ENCODE data around the gene CEP44. TPM values are rescaled to one million over a fixed set of nuclear protein-coding genes. Genes with fewer than 3 reads are reported as not detected.

Gene CEP44
- total and polyA plus RNA-seq, 2 donors (not counting 1 experiment from before 2014, with no cell fraction given) = 6.7 to 13.5 TPM

DNA sequence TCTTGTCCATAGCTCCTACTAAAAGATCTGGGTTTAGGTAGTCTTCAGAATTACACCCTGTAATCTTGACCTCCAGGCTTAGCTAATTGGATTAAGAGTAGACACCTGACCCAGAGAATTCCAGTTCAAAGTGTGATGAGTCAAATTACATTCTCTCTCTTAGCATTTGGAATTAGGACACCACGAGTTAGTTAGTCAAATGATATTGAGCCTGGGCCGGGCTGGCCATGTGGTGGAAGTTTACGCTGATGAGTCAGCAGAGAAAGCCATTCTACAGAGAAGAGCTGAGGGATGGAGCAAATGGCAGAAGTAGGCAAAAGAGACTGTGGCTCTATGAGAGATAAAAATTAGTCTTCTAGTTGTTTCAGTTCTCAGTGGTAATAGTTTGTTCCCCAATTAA is 31.1 kb downstream of the CEP44 start:
- H4K20me1 ChIP-seq (ENCODE audit: control insufficient read depth, extremely low read depth, insufficient read depth, low read length) = no peaks in the 10 kb centered on the region
- no peaks in the 10 kb centered on the region for H3K4me1 ChIP-seq (ENCODE audit: control insufficient read depth, extremely low read depth, insufficient read depth, low read length)
- no peaks in the 10 kb centered on the region for H3K27me3 ChIP-seq (ENCODE audit: control insufficient read depth, insufficient read depth, low read length)
- H2AFZ ChIP-seq (ENCODE audit: low read length) = no peak overlapping the region
- H3K27ac ChIP-seq (ENCODE audit: insufficient read depth, low read length) = no peak overlapping the region
- no peaks in the 10 kb centered on the region for H3K79me2 ChIP-seq (ENCODE audit: control insufficient read depth, insufficient read depth, low read length)
- no peaks in the 10 kb centered on the region for H3K36me3 ChIP-seq (ENCODE audit: control insufficient read depth, insufficient read depth, low read length)
- TF ChIP-seq, protein P1, sequence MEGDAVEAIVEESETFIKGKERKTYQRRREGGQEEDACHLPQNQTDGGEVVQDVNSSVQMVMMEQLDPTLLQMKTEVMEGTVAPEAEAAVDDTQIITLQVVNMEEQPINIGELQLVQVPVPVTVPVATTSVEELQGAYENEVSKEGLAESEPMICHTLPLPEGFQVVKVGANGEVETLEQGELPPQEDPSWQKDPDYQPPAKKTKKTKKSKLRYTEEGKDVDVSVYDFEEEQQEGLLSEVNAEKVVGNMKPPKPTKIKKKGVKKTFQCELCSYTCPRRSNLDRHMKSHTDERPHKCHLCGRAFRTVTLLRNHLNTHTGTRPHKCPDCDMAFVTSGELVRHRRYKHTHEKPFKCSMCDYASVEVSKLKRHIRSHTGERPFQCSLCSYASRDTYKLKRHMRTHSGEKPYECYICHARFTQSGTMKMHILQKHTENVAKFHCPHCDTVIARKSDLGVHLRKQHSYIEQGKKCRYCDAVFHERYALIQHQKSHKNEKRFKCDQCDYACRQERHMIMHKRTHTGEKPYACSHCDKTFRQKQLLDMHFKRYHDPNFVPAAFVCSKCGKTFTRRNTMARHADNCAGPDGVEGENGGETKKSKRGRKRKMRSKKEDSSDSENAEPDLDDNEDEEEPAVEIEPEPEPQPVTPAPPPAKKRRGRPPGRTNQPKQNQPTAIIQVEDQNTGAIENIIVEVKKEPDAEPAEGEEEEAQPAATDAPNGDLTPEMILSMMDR (conservative IDR thresholded peaks at IDR 0.05 in 1 of 2, IDR thresholded peaks at IDR 0.05 in 1 of 2; ENCODE audit: low read depth in 1 of 2, low read length in 2 of 2) = no peak
- no peak for TF ChIP-seq EZH2 (IDR thresholded peaks at IDR 0.05; ENCODE audit: low read length, missing control alignments)
- H3K4me3 ChIP-seq (replicated peaks in 1 of 4; ENCODE audit: control extremely low read depth in 1 of 4, insufficient read depth in 1 of 4, low read depth in 3 of 4, low read length in 4 of 4) = no peak overlapping the region
- H3K4me2 ChIP-seq (ENCODE audit: extremely low read depth, insufficient read depth, low read length) = no peak overlapping the region
- DNase-seq (ENCODE audit: low read depth in 2 of 2) = peak; percentile 69 to 78
- H3K9me3 ChIP-seq (ENCODE audit: control insufficient read depth, insufficient read depth, low read depth, low read length) = no peaks in the 10 kb centered on the region
- no peak overlapping the region for H3K9ac ChIP-seq (ENCODE audit: insufficient read depth, low read length)

DNA sequence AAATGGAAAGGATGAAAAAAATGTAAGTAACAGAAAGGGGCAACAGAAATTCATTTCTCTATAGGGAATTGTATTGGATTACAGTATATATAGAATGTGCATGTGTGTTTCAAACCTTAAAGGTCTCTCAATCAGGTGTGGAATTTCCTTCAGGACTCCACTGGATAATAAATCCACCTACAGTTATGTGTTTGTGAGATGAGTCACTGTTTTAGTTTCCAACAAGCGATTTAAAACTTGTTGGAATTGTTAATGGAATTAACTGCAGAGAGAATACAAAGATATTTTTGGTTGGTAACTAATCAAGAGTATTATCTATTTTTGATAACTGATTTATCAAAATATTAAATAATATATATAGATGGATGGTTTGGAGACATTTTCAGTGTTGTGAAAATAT is 32.8 kb downstream of the CEP44 start:
- H3K27me3 ChIP-seq (ENCODE audit: control insufficient read depth, insufficient read depth, low read length) = no peaks in the 10 kb centered on the region
- H3K4me1 ChIP-seq (ENCODE audit: control insufficient read depth, extremely low read depth, insufficient read depth, low read length) = no peaks in the 10 kb centered on the region
- no peak overlapping the region for H3K4me2 ChIP-seq (ENCODE audit: extremely low read depth, insufficient read depth, low read length)
- no peak overlapping the region for H3K4me3 ChIP-seq (replicated peaks in 1 of 4; ENCODE audit: control extremely low read depth in 1 of 4, insufficient read depth in 1 of 4, low read depth in 3 of 4, low read length in 4 of 4)
- H3K27ac ChIP-seq (ENCODE audit: insufficient read depth, low read length) = no peak overlapping the region
- no peaks in the 10 kb centered on the region for H3K9me3 ChIP-seq (ENCODE audit: control insufficient read depth, insufficient read depth, low read depth, low read length)
- no peaks in the 10 kb centered on the region for H3K79me2 ChIP-seq (ENCODE audit: control insufficient read depth, insufficient read depth, low read length)
- no peaks in the 10 kb centered on the region for H4K20me1 ChIP-seq (ENCODE audit: control insufficient read depth, extremely low read depth, insufficient read depth, low read length)
- H2AFZ ChIP-seq (ENCODE audit: low read length) = no peak overlapping the region
- H3K9ac ChIP-seq (ENCODE audit: insufficient read depth, low read length) = no peak overlapping the region
- DNase-seq (ENCODE audit: low read depth in 2 of 2) = peak in 1 of 2 donors; percentile 53
- H3K36me3 ChIP-seq (ENCODE audit: control insufficient read depth, insufficient read depth, low read length) = no peaks in the 10 kb centered on the region
- TF ChIP-seq, protein P1 (conservative IDR thresholded peaks at IDR 0.05 in 1 of 2, IDR thresholded peaks at IDR 0.05 in 1 of 2; ENCODE audit: low read depth in 1 of 2, low read length in 2 of 2) = no peak
- TF ChIP-seq EZH2 (IDR thresholded peaks at IDR 0.05; ENCODE audit: low read length, missing control alignments) = no peak

DNA sequence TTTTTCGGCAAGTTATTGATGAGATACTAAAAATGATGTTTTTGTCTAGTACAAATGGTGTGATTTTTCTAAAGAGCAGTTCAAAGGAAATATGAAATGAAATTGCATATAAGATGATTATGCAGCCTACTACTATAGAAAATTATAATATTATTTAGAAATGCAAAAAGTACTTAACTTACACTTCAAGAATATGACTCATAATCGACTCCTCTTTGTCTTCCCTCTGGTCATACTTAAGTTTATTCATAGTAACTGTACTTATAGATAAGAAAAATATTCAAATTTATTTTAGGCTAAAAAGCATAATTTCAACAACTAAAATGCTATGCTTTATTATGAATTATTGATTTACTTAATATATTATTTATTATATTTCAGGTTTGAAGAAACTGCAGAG is 33.2 kb downstream of the CEP44 start:
- H3K36me3 ChIP-seq (ENCODE audit: control insufficient read depth, insufficient read depth, low read length) = no peaks in the 10 kb centered on the region
- no peak overlapping the region for H3K4me2 ChIP-seq (ENCODE audit: extremely low read depth, insufficient read depth, low read length)
- H3K27ac ChIP-seq (ENCODE audit: insufficient read depth, low read length) = no peak overlapping the region
- no peaks in the 10 kb centered on the region for H3K4me1 ChIP-seq (ENCODE audit: control insufficient read depth, extremely low read depth, insufficient read depth, low read length)
- H3K9me3 ChIP-seq (ENCODE audit: control insufficient read depth, insufficient read depth, low read depth, low read length) = no peaks in the 10 kb centered on the region
- no peaks in the 10 kb centered on the region for H3K79me2 ChIP-seq (ENCODE audit: control insufficient read depth, insufficient read depth, low read length)
- H3K9ac ChIP-seq (ENCODE audit: insufficient read depth, low read length) = no peak overlapping the region
- no peaks in the 10 kb centered on the region for H4K20me1 ChIP-seq (ENCODE audit: control insufficient read depth, extremely low read depth, insufficient read depth, low read length)
- no peaks in the 10 kb centered on the region for H3K27me3 ChIP-seq (ENCODE audit: control insufficient read depth, insufficient read depth, low read length)
- TF ChIP-seq, protein P1 (conservative IDR thresholded peaks at IDR 0.05 in 1 of 2, IDR thresholded peaks at IDR 0.05 in 1 of 2; ENCODE audit: low read depth in 1 of 2, low read length in 2 of 2) = no peak
- no peak for TF ChIP-seq EZH2 (IDR thresholded peaks at IDR 0.05; ENCODE audit: low read length, missing control alignments)
- peak; percentile 11 to 45 for DNase-seq (ENCODE audit: low read depth in 2 of 2)
- H2AFZ ChIP-seq (ENCODE audit: low read length) = no peak overlapping the region
- H3K4me3 ChIP-seq (replicated peaks in 1 of 4; ENCODE audit: control extremely low read depth in 1 of 4, insufficient read depth in 1 of 4, low read depth in 3 of 4, low read length in 4 of 4) = no peak overlapping the region
